Lung (tissue), 12 donors: Measurements from ENCODE around the gene NDUFB10. TPM values are rescaled to one million over a fixed set of nuclear protein-coding genes. Genes with fewer than 3 reads are reported as not detected.
A peak's percentile ranks its signal among the peaks of the same experiment; 100 is the strongest.

Experiments
- ATAC-seq: fragments of 200-7000 bp; cut with Tn5 transposase; one replicate; pipeline ENCODE4 v1.9.1; 2020; ENCODE audit warnings: moderate number of reproducible peaks; ENCODE audit not compliant: insufficient read depth, low FRiP score
- DNase-seq, 3 donors: peaks; one replicate each; pipeline ENCODE4 v3.0.0-alpha.2; 2013 to 2017
- H3K27ac ChIP-seq, 2 donors: one replicate each; pipeline ENCODE4 v1.5.1; 2013; ENCODE audit warnings: mild to moderate bottlenecking in 2 of 2, moderate library complexity in 2 of 2, control low read depth in 1 of 2, inconsistent platforms in 1 of 2, low read depth in 1 of 2, low read length in 1 of 2
- H3K27me3 ChIP-seq, 3 donors: one replicate each; pipeline ENCODE4 v1.5.1; 2013; ENCODE audit warnings: low read length in 2 of 3; ENCODE audit not compliant: control insufficient read depth in 3 of 3, insufficient read depth in 3 of 3
- H3K36me3 ChIP-seq, 4 donors: one replicate each; pipeline ENCODE4 v1.5.1; 2013; ENCODE audit warnings: low read length in 4 of 4, mild to moderate bottlenecking in 1 of 4, moderate library complexity in 1 of 4; ENCODE audit not compliant: control insufficient read depth in 4 of 4, insufficient read depth in 4 of 4
- H3K4me1 ChIP-seq, 5 donors: one replicate each; pipeline ENCODE4 v1.5.1; 2013; ENCODE audit warnings: low read length in 5 of 5, mild to moderate bottlenecking in 2 of 5, moderate library complexity in 1 of 5; ENCODE audit not compliant: control insufficient read depth in 5 of 5, insufficient read depth in 5 of 5
- H3K4me3 ChIP-seq: one replicate; pipeline ENCODE4 v1.5.1; 2013; ENCODE audit warnings: mild to moderate bottlenecking, control low read depth, moderate library complexity
- H3K9ac ChIP-seq, 2 donors: one replicate each; pipeline ENCODE4 v1.5.1; 2013; ENCODE audit warnings: low read length in 2 of 2, control low read depth in 1 of 2; ENCODE audit not compliant: insufficient read depth in 1 of 2
- H3K9me3 ChIP-seq, 4 donors: one replicate each; pipeline ENCODE4 v1.5.1; 2013; ENCODE audit warnings: low read length in 3 of 4, mild to moderate bottlenecking in 1 of 4, moderate library complexity in 1 of 4; ENCODE audit not compliant: control insufficient read depth in 4 of 4, insufficient read depth in 3 of 4
- WGBS, 2 donors: extraction: QIAGEN DNeasy Blood & Tissue Kit; methylation state at CpG; one replicate each; pipeline ENCODE4 v1.1.7; 2013; 5-methylcytosine and 5-hydroxymethylcytosine counted together
- polyA plus RNA-seq, 2 donors: library from polyadenylated mRNA; stranded (reverse); fragments of 200-250 nt; gene quantifications; one replicate each; pipeline ENCODE4 v1.2.1, GENCODE V29; 2013
- total RNA-seq, 2 donors: library from RNA; depleted of rRNA in 1 of 2; stranded (reverse); fragments of >200 nt in 1 of 2; gene quantifications; one replicate each; pipeline ENCODE4 v1.2.1, GENCODE V29; 2014 to 2021
- TF ChIP-seq, protein P1 (sequence below): IDR thresholded peaks from 2 replicates; pipeline ENCODE4 v1.5.1; 2012; ENCODE audit warnings: mild to moderate bottlenecking; ENCODE audit errors: control extremely low read depth, extremely low read depth
- donor health status: control.
- donor health status: control.
- donor health status: Bipolar disorder and iron deficiency.
- donor health status: healthy.
- donor health status: DM: yes; HTN: yes; CAD: no.

Gene NDUFB10
- total and polyA plus RNA-seq, 4 donors = 107 to 187 (median 131) TPM

DNA sequence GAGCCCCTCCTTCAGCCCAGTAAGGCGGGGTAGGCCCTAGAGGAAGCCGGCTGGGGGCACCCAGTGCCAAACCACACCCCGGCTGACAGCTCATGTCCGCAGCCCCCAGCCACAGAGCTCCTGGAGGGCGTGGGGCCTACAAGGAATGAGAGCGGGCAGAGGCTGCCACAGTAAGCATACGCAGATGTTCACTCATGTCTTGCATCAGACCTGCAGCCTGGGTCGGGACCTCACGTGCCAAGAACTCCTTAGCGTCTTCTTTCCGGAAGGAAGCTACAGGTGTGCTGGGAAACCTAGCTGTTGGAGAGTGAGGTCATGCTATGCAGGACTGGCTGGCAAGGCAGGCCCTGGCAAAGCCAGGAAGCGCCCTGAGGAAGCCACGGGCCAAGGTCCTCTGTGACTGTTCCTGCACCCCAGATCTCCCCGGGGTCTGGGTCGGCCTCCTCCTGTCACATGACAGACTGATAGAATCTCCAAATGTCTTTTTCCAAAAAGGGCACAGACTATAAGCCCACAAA is 48.7 kb downstream of the NDUFB10 start:
- Histone ChIP-seq H3K4me1 (peaks cover 0 to 43% (median 21%) of the 10 kb centered on the region in 5 donors), H3K27ac (peak overlapping the region in 1 of 2 donors; percentile 55), H3K9ac (peak overlapping the region in 1 of 2 donors; percentile 34), H3K4me3 (peak overlapping the region; percentile 22), H3K9me3 (no peaks in the 10 kb centered on the region), H3K27me3 (no peaks in the 10 kb centered on the region), H3K36me3 (peaks cover 0 to 10% (median 4%) of the 10 kb centered on the region in 4 donors)
- TF ChIP-seq, protein P1, sequence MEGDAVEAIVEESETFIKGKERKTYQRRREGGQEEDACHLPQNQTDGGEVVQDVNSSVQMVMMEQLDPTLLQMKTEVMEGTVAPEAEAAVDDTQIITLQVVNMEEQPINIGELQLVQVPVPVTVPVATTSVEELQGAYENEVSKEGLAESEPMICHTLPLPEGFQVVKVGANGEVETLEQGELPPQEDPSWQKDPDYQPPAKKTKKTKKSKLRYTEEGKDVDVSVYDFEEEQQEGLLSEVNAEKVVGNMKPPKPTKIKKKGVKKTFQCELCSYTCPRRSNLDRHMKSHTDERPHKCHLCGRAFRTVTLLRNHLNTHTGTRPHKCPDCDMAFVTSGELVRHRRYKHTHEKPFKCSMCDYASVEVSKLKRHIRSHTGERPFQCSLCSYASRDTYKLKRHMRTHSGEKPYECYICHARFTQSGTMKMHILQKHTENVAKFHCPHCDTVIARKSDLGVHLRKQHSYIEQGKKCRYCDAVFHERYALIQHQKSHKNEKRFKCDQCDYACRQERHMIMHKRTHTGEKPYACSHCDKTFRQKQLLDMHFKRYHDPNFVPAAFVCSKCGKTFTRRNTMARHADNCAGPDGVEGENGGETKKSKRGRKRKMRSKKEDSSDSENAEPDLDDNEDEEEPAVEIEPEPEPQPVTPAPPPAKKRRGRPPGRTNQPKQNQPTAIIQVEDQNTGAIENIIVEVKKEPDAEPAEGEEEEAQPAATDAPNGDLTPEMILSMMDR = no peak
- no peak for ATAC-seq
- no peak for DNase-seq
- WGBS, 2 donors = 14 to 25% methylated on average over 15 of the region's 15 CpGs

DNA sequence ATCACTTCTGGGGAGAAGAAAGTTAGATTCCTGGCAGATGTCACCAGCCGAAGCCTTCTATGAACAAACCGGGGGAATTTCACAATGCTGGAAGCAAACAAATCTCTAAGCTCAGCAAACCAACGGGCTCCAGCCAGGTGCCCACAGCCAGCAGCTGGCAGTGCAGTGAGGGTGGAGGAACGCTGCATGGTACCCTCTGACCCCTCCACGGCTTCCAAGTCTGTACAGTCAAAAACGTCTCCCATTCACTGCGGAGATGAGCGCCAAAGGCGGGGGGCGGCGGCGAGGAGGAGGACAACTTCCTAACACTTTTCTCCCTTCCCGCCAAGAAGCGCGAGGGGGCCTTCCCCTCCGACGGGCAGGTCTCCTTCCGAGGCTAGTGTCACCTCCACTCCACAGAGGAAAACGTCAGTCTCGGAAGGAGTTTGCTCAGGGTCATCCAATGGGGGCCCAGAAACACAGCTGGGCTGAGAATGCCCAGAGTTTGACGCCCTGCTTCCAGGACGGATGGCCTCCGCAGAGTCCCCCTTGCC is 49.4 kb downstream of the NDUFB10 start:
- TF ChIP-seq, protein P1 = no peak
- Histone ChIP-seq H3K27me3 (no peaks in the 10 kb centered on the region), H3K27ac (peak overlapping the region; percentile 79 to 90), H3K9ac (peak overlapping the region; percentile 2 to 46), H3K4me1 (peaks cover 0 to 43% (median 21%) of the 10 kb centered on the region in 5 donors), H3K4me3 (peak overlapping the region; percentile 83), H3K36me3 (peaks cover 0 to 5% (median 2%) of the 10 kb centered on the region in 4 donors), H3K9me3 (no peaks in the 10 kb centered on the region)
- 1 to 2% methylated on average over 21 to 23 of the region's 23 CpGs for whole genome bisulfite sequencing, 2 donors
- ATAC-seq = no peak
- DNase-seq = no peak

DNA sequence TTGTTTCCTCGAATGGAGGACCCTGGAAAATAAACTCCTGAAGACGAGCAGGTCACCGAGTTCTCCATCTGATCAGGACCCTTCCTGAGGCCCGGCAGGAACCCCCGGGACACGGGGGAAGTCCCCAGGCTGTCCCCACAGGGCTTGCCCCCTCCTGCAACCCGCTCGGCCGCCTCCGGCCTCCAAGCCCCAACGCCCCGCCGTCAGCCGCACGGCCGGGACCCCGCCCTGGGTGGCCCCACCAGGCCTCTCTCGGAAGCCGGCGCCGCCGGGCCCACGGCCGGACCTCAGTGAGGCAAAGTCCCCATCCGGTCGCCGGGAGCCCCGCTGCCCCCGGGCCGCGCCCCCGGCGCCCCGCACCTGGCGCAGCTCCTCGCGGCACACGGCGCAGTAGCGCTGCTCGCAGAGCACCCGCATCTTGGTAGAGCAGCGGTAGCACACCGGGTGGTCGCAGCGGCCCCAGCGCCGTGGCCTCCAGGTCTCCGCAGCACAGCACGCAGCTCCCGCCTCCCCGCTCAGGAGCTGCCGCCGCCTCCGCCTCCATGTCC is 49.9 kb downstream of the NDUFB10 start:
- 1 to 2% methylated on average over 35 to 55 of the region's 55 CpGs for WGBS, 2 donors
- ATAC-seq = no peak
- H3K9me3 ChIP-seq = no peaks in the 10 kb centered on the region
- peaks cover 0 to 38% (median 19%) of the 10 kb centered on the region in 5 donors for H3K4me1 ChIP-seq
- peak overlapping the region in 1 of 2 donors; percentile 46 for H3K9ac ChIP-seq
- TF ChIP-seq, protein P1 = no peak
- H3K36me3 ChIP-seq = peaks cover 0 to 5% (median 2%) of the 10 kb centered on the region in 4 donors
- H3K27me3 ChIP-seq = no peaks in the 10 kb centered on the region
- H3K4me3 ChIP-seq = peak overlapping the region; percentile 83
- H3K27ac ChIP-seq = peak overlapping the region; percentile 79 to 90
- no peak for DNase-seq
